Epithelial cell of proximal tubule (primary cell): ENCODE measurements around the gene PIBF1. TPM values are rescaled to one million over a fixed set of nuclear protein-coding genes. Genes with fewer than 3 reads are reported as not detected.
"Not testable (repeated sequence)": the region's sequence is repeated elsewhere in the genome, so short reads cannot be mapped to it uniquely, and the experiment has no call there.

Experiments used
- DNase-seq: peaks from one replicate; pipeline ENCODE4 v3.0.0-alpha.2; 2011; ENCODE audit warnings: low read depth
- H3K4me3 ChIP-seq: 2 replicates; pipeline ENCODE4 v1.5.1; 2011; ENCODE audit warnings: low read depth, mild to moderate bottlenecking, low read length
- total RNA-seq: library from RNA; depleted of rRNA; stranded (reverse); fragments of >200 nt; gene quantifications from 2 replicates; pipeline ENCODE4 v1.2.3, GENCODE V29; 2015
- TF ChIP-seq, protein P1 (sequence below): conservative IDR thresholded peaks from 2 replicates; pipeline ENCODE4 v1.5.1; 2012; ENCODE audit warnings: low read depth, mild to moderate bottlenecking, low read length

Gene PIBF1
- total RNA-seq, 1 donor from 2014 or later, result 13.1 TPM

GRCh38 chr13:72875233-72875632, 93.3 kb downstream of the PIBF1 start:
- no peak for DNase-seq
- TF ChIP-seq, protein P1, sequence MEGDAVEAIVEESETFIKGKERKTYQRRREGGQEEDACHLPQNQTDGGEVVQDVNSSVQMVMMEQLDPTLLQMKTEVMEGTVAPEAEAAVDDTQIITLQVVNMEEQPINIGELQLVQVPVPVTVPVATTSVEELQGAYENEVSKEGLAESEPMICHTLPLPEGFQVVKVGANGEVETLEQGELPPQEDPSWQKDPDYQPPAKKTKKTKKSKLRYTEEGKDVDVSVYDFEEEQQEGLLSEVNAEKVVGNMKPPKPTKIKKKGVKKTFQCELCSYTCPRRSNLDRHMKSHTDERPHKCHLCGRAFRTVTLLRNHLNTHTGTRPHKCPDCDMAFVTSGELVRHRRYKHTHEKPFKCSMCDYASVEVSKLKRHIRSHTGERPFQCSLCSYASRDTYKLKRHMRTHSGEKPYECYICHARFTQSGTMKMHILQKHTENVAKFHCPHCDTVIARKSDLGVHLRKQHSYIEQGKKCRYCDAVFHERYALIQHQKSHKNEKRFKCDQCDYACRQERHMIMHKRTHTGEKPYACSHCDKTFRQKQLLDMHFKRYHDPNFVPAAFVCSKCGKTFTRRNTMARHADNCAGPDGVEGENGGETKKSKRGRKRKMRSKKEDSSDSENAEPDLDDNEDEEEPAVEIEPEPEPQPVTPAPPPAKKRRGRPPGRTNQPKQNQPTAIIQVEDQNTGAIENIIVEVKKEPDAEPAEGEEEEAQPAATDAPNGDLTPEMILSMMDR, result no peak
- no peak overlapping the region for H3K4me3 ChIP-seq

GRCh38 chr13:72884101-72884500, 102.2 kb downstream of the PIBF1 start:
- DNase-seq, result no peak
- H3K4me3 ChIP-seq, result no peak overlapping the region
- TF ChIP-seq, protein P1, result no peak

DNA sequence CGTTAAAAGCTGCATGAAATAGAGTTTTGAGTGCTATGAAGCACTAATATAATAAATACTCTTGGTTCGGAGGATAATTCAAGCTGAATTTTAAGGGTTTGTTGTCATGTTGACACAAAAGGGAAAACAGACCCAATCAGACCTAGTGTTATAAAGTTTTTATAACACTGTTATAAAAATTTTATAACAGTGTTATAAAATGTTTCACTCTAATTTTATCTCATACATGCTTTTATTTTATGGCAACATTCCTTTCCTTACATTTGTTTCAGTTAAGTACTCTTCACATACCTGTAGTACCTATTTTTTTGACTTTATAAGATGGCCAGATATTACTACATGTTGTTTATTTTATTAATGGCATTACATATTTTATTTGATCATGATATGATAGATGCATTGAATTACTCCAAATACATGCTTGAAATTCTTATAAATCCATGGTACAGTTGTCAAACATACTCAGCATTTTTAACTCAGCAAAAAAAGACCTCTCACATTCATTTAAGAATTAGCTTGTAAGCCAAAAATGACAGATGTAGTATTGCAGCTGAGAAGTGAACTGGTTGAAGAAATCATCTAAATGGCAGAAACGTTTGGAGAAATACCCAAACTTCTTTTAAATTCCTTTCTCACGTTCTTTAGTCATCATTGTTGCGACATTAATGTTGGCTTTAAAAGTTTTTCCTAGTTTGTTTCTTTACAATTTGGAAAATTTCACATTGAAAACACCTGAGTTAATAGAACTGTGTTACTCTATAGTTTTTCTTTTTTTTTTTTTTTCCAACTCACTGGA, 104.5 kb downstream of the PIBF1 start:
- DNase-seq, result no peak
- TF ChIP-seq, protein P1, result no peak
- no peak overlapping the region for H3K4me3 ChIP-seq

DNA sequence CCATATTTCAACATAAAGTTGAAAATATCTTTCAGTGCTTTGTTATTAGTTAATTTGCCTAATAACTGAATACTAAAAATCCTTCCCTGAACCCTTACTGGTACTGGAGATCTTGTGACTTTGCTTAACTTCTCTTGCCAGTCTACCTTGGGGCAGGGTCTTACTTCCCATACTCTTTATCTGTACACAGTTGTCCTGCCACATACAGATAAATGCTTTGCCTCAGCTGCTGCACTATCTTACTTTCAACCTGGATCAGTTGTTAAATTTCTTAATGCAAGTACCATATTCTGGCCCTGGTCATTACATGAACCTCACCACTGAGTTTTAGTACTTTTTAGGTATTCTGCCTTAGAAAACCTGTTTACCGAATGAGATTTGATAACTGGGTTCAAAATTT, 107.6 kb downstream of the PIBF1 start:
- DNase-seq, result no peak
- H3K4me3 ChIP-seq, result no peak overlapping the region
- TF ChIP-seq, protein P1, result no peak

GRCh38 chr13:72890546-72890945, 108.6 kb downstream of the PIBF1 start:
- no peak for DNase-seq
- TF ChIP-seq, protein P1, result no peak
- H3K4me3 ChIP-seq, result no peak overlapping the region

DNA sequence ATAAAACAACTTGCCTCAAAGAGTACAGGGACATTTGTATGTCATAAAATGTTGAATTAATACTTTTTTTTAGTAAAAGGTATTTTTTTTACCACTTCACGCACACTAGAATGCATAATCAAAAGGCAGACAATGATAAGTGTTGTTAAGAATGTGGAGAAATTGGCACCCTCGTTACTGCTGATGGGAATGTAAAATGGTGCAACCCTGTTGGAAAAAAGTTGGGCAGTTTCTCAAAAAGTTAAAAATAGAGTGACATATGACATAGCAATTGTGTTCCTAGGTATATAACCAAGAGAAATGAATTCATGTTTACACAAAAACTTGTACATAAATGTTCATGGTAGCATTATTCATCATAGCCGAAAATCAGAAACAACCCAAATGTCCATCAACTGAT, 109.5 kb downstream of the PIBF1 start:
- no peak overlapping the region for H3K4me3 ChIP-seq
- DNase-seq, result no peak
- TF ChIP-seq, protein P1, result no peak

GRCh38 chr13:72896869-72897268, 114.9 kb downstream of the PIBF1 start:
- DNase-seq, result no peak
- H3K4me3 ChIP-seq, result no peak overlapping the region
- TF ChIP-seq, protein P1, result no peak

DNA sequence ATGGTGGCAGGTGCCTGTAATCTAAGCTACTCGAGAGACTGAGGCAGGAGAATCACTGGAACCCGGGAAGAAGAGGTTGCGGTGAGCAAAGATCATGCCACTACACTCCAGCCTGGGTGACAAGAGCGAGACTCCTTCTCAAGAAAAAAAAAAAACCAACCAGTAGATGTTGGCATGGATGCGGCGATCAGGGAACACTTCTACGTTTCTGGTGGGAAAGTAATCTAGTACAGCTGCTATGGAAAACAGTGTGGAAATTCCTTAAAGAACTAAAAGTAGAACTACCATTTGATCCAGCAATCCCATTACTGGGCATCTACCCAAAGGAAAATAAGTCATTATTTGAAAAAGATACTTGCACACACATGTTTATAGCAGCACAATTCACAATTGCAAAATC, 119.6 kb downstream of the PIBF1 start:
- not testable (repeated sequence) for DNase-seq, H3K4me3 ChIP-seq
